OCI-LY3 (cell line): ENCODE data around the gene NES.

Source experiments
- H2AFZ ChIP-seq: fragments of 200-600, 300-600 bp; shearing (Covaris generic); 2 replicates; pipeline ENCODE4 v1.6.0; 2014; ENCODE audit warnings: antibody characterized with exemption, low read depth, low read length
- H3K27ac ChIP-seq: fragments of 200-600, 300-600 bp; sonication (generic); 2 replicates; pipeline ENCODE4 v1.5.1; 2014; ENCODE audit warnings: mild to moderate bottlenecking, low read length, moderate library complexity, mixed read lengths
- H3K27me3 ChIP-seq: fragments of 200-600, 300-600 bp; sonication (generic); 2 replicates; pipeline ENCODE4 v1.6.1; 2014; ENCODE audit warnings: low read depth, low read length, mixed read lengths
- H3K36me3 ChIP-seq: fragments of 200-600, 300-600 bp; sonication (generic); replicated peaks from 2 replicates; pipeline ENCODE3; 2014; ENCODE audit warnings: low read depth, low read length, mixed read lengths
- H3K4me1 ChIP-seq: fragments of 300-600, 200-600 bp; sonication (generic); 2 replicates; pipeline ENCODE4 v1.6.1; 2014; ENCODE audit warnings: low read length, mixed read lengths
- H3K4me2 ChIP-seq: fragments of 200-600, 300-600 bp; sonication (generic); 2 replicates; pipeline ENCODE4 v1.6.1; 2014; ENCODE audit warnings: low read length, mixed read lengths
- H3K4me3 ChIP-seq: fragments of 300-600, 200-600 bp; sonication (generic); 2 replicates; pipeline ENCODE4 v1.5.1; 2014; ENCODE audit warnings: antibody characterized with exemption, mild to moderate bottlenecking, low read length, moderate library complexity
- H3K79me2 ChIP-seq: fragments of 300-600, 200-600 bp; shearing (Covaris generic); 2 replicates; pipeline ENCODE4 v1.6.1; 2014; ENCODE audit warnings: mild to moderate bottlenecking, low read length, mixed read lengths
- H3K9ac ChIP-seq: fragments of 300-600, 200-600 bp; shearing (Covaris generic); 2 replicates; pipeline ENCODE4 v1.6.0; 2014; ENCODE audit warnings: mild to moderate bottlenecking, low read length, moderate library complexity
- H3K9me3 ChIP-seq: fragments of 200-600, 300-600 bp; shearing (Covaris generic); 2 replicates; pipeline ENCODE4 v1.6.1; 2014; ENCODE audit warnings: low read length, mixed read lengths; ENCODE audit not compliant: insufficient read depth
- H4K20me1 ChIP-seq: fragments of 200-600, 300-600 bp; sonication (generic); 2 replicates; pipeline ENCODE4 v1.6.1; 2016; ENCODE audit warnings: low read length, mixed read lengths; ENCODE audit not compliant: insufficient read depth
- CTCF ChIP-seq: fragments of 200-600, 300-600 bp; sonication (generic); IDR thresholded peaks from 2 replicates; pipeline ENCODE4 v1.5.1; 2014; ENCODE audit warnings: antibody characterized with exemption, low read length, low read depth
- EZH2phosphoT487 ChIP-seq: fragments of 200-600 bp; shearing (Covaris generic); IDR thresholded peaks from 2 replicates; pipeline ENCODE4 v1.6.1; 2018; ENCODE audit warnings: antibody characterized with exemption, mixed run types, low read depth

Gene NES

GRCh38 chr1:156711011-156711817 lies 34.0 kb upstream of the NES start:
- TF ChIP-seq CTCF: no peak
- no peak for TF ChIP-seq EZH2phosphoT487
- no peaks in the 10 kb centered on the region for H4K20me1 ChIP-seq
- no peaks in the 10 kb centered on the region for H3K79me2 ChIP-seq
- no peaks in the 10 kb centered on the region for H3K9me3 ChIP-seq
- H3K4me2 ChIP-seq: no peak overlapping the region
- peaks cover 3% of the 10 kb centered on the region; the same call in 1 of the 2 replicates for H3K27me3 ChIP-seq
- H3K27ac ChIP-seq: no peak overlapping the region
- no peak overlapping the region for H3K4me3 ChIP-seq
- no peaks in the 10 kb centered on the region for H3K36me3 ChIP-seq
- H2AFZ ChIP-seq: no peak overlapping the region
- peaks cover 4% of the 10 kb centered on the region; the same call in 1 of the 2 replicates for H3K4me1 ChIP-seq
- H3K9ac ChIP-seq: no peak overlapping the region

GRCh38 chr1:156709757-156710489 lies 32.7 kb upstream of the NES start:
- no peak overlapping the region for H2AFZ ChIP-seq
- TF ChIP-seq CTCF (no peak), EZH2phosphoT487 (no peak)
- no peaks in the 10 kb centered on the region for H3K79me2 ChIP-seq
- no peak overlapping the region for H3K9ac ChIP-seq
- no peaks in the 10 kb centered on the region for H3K36me3 ChIP-seq
- no peaks in the 10 kb centered on the region for H3K9me3 ChIP-seq
- H3K4me3 ChIP-seq: no peak overlapping the region
- peaks cover 6% of the 10 kb centered on the region; the same call in 1 of the 2 replicates for H3K27me3 ChIP-seq
- H4K20me1 ChIP-seq: no peaks in the 10 kb centered on the region
- H3K4me2 ChIP-seq: no peak overlapping the region
- no peak overlapping the region for H3K27ac ChIP-seq
- H3K4me1 ChIP-seq: peaks cover 10% of the 10 kb centered on the region; the same call in 1 of the 2 replicates

- H3K9ac ChIP-seq: no peak overlapping the region
- H3K4me3 ChIP-seq: no peak overlapping the region
- TF ChIP-seq CTCF: no peak
- no peak overlapping the region for H3K27ac ChIP-seq
- H2AFZ ChIP-seq: no peak overlapping the region
- no peaks in the 10 kb centered on the region for H3K9me3 ChIP-seq
- no peaks in the 10 kb centered on the region for H4K20me1 ChIP-seq
- H3K36me3 ChIP-seq: no peaks in the 10 kb centered on the region
- no peaks in the 10 kb centered on the region for H3K79me2 ChIP-seq
- no peak overlapping the region for H3K4me2 ChIP-seq
- H3K4me1 ChIP-seq: peaks cover 10% of the 10 kb centered on the region; the same call in 1 of the 2 replicates
- peaks cover 10% of the 10 kb centered on the region for H3K27me3 ChIP-seq
Observed at GRCh38 chr1:156709031-156709430, 31.8 kb upstream of the NES start.

- Histone ChIP-seq H2AFZ (no peak overlapping the region), H3K4me2 (no peak overlapping the region), H3K9me3 (no peaks in the 10 kb centered on the region), H3K79me2 (no peaks in the 10 kb centered on the region), H3K4me3 (no peak overlapping the region), H3K36me3 (no peaks in the 10 kb centered on the region), H3K4me1 (peaks cover 10% of the 10 kb centered on the region; the same call in 1 of the 2 replicates), H3K9ac (no peak overlapping the region), H3K27me3 (peaks cover 18% of the 10 kb centered on the region), H4K20me1 (no peaks in the 10 kb centered on the region), H3K27ac (no peak overlapping the region)
- no peak for TF ChIP-seq CTCF
- no peak for TF ChIP-seq EZH2phosphoT487
Observed at GRCh38 chr1:156708218-156708661, 31.0 kb upstream of the NES start.
